Activated CD4-positive, alpha-beta T cell treated with anti-CD3 and anti-CD28 coated beads, Interleukin-2, amount 50 U/mL, for 48 hours (primary cell): ENCODE results near the gene KIAA0753.

Experiments used
- DNase-seq, 2 experiments: peaks; one replicate each; pipeline ENCODE4 v3.0.0-alpha.2; 2020

The KIAA0753 gene

GRCh38 chr17:6639586-6640535 lies 650 bp downstream of the KIAA0753 start:
- DNase-seq, result peak; percentile 39 to 51

- DNase-seq, result no peak
These were observed 1.4 kb downstream of the KIAA0753 start for GRCh38 chr17:6639014-6639585.

- no peak for DNase-seq
These were observed 2.2 kb downstream of the KIAA0753 start for GRCh38 chr17:6638046-6638908.

GRCh38 chr17:6637458-6637840 lies 3.1 kb downstream of the KIAA0753 start:
- no peak for DNase-seq

GRCh38 chr17:6636616-6637457 lies 3.7 kb downstream of the KIAA0753 start:
- DNase-seq, result no peak

- DNase-seq, result no peak
These were observed 4.4 kb downstream of the KIAA0753 start for GRCh38 chr17:6636105-6636504.

GRCh38 chr17:6633263-6633662 lies 7.2 kb downstream of the KIAA0753 start:
- no peak for DNase-seq

GRCh38 chr17:6632530-6632929 lies 8.0 kb downstream of the KIAA0753 start:
- no peak for DNase-seq

- no peak for DNase-seq
These were observed 10.1 kb downstream of the KIAA0753 start for GRCh38 chr17:6630390-6630789.

GRCh38 chr17:6627019-6627418 lies 13.5 kb downstream of the KIAA0753 start:
- no peak for DNase-seq

- DNase-seq, result no peak
These were observed 13.9 kb downstream of the KIAA0753 start for GRCh38 chr17:6626616-6627015.

GRCh38 chr17:6623941-6624340 lies 16.6 kb downstream of the KIAA0753 start:
- DNase-seq, result no peak

GRCh38 chr17:6611231-6611630 lies 29.3 kb downstream of the KIAA0753 start:
- DNase-seq, result no peak

- no peak for DNase-seq
These were observed 30.5 kb downstream of the KIAA0753 start for GRCh38 chr17:6610011-6610410.

GRCh38 chr17:6608321-6608720 lies 32.2 kb downstream of the KIAA0753 start:
- DNase-seq, result no peak

- no peak for DNase-seq
These were observed 35.4 kb downstream of the KIAA0753 start for GRCh38 chr17:6605142-6605541.

GRCh38 chr17:6603744-6604325 lies 36.7 kb downstream of the KIAA0753 start:
- no peak for DNase-seq

- no peak for DNase-seq
These were observed 38.4 kb downstream of the KIAA0753 start for GRCh38 chr17:6602141-6602540.

- no peak for DNase-seq
These were observed 41.1 kb downstream of the KIAA0753 start for GRCh38 chr17:6599364-6599763.

- DNase-seq, result no peak
These were observed 42.8 kb downstream of the KIAA0753 start for GRCh38 chr17:6597727-6598126.

GRCh38 chr17:6596941-6597340 lies 43.6 kb downstream of the KIAA0753 start:
- no peak for DNase-seq

GRCh38 chr17:6596511-6596910 lies 44.0 kb downstream of the KIAA0753 start:
- DNase-seq, result no peak
